Loucy (cell line): ENCODE results near the gene GPX3.

Experiments used
- H2AFZ ChIP-seq: fragments of 200-600 bp; sonication (generic); 2 replicates; pipeline ENCODE4 v1.6.0; 2016; ENCODE audit warnings: antibody characterized with exemption, mild to moderate bottlenecking, low read length, moderate library complexity
- H3F3A ChIP-seq: fragments of 200-600 bp; 2 replicates; pipeline ENCODE4 v1.6.0; 2016; ENCODE audit warnings: antibody characterized with exemption, low read depth, mild to moderate bottlenecking
- H3K27me3 ChIP-seq: fragments of 200-600 bp; sonication (generic); 2 replicates; pipeline ENCODE4 v1.6.1; 2014; ENCODE audit warnings: low read length, mild to moderate bottlenecking; ENCODE audit not compliant: insufficient read depth, poor library complexity, severe bottlenecking
- H3K36me3 ChIP-seq: fragments of 200-600 bp; sonication (generic); 2 replicates; pipeline ENCODE4 v1.6.1; 2016; ENCODE audit warnings: low read length; ENCODE audit not compliant: insufficient read depth
- H3K4me1 ChIP-seq: fragments of 200-600 bp; sonication (generic); 2 replicates; pipeline ENCODE4 v1.5.1; 2014; ENCODE audit warnings: low read length, mild to moderate bottlenecking; ENCODE audit not compliant: insufficient read depth, poor library complexity, severe bottlenecking
- H3K4me2 ChIP-seq: fragments of 200-600 bp; sonication (generic); 2 replicates; pipeline ENCODE4 v1.6.0; 2014; ENCODE audit warnings: antibody characterized with exemption, low read length, low read depth, mild to moderate bottlenecking; ENCODE audit not compliant: poor library complexity, severe bottlenecking
- H3K4me3 ChIP-seq: fragments of 200-600 bp; sonication (generic); 2 replicates; pipeline ENCODE4 v1.5.1; 2014; ENCODE audit warnings: low read length, mild to moderate bottlenecking, mixed read lengths; ENCODE audit not compliant: poor library complexity, severe bottlenecking
- H3K79me2 ChIP-seq: fragments of 200-600 bp; sonication (generic); 2 replicates; pipeline ENCODE4 v1.6.1; 2014; ENCODE audit warnings: low read length; ENCODE audit not compliant: insufficient read depth
- H3K9ac ChIP-seq: fragments of 200-600 bp; sonication (generic); 2 replicates; pipeline ENCODE4 v1.6.0; 2014; ENCODE audit warnings: mild to moderate bottlenecking, low read depth, low read length, moderate library complexity; ENCODE audit not compliant: poor library complexity, severe bottlenecking
- H3K9me2 ChIP-seq: fragments of 200-600 bp; sonication (generic); replicated peaks from 2 replicates; pipeline ENCODE4 v1.6.1; 2016; ENCODE audit warnings: low read depth, low read length, mixed read lengths
- H3K9me3 ChIP-seq: fragments of 200-600 bp; sonication (generic); 2 replicates; pipeline ENCODE4 v1.6.1; 2014; ENCODE audit warnings: mild to moderate bottlenecking, antibody characterized with exemption, low read length, low read depth; ENCODE audit not compliant: insufficient read depth
- H4K20me1 ChIP-seq: fragments of 200-600 bp; sonication (generic); 2 replicates; pipeline ENCODE4 v1.6.0; 2014; ENCODE audit warnings: antibody characterized with exemption, low read length, mild to moderate bottlenecking; ENCODE audit not compliant: insufficient read depth, poor library complexity, severe bottlenecking
- EZH2phosphoT487 ChIP-seq: fragments of 200-600 bp; IDR thresholded peaks from 2 replicates; pipeline ENCODE4 v1.6.1; 2018; ENCODE audit warnings: antibody characterized with exemption, mild to moderate bottlenecking, moderate library complexity, borderline replicate concordance
- TF ChIP-seq, protein P1 (sequence below): fragments of 200-600 bp; sonication (generic); conservative IDR thresholded peaks from 2 replicates; pipeline ENCODE4 v1.5.1; 2014; ENCODE audit warnings: mild to moderate bottlenecking, antibody characterized with exemption, low read length

The GPX3 gene

DNA sequence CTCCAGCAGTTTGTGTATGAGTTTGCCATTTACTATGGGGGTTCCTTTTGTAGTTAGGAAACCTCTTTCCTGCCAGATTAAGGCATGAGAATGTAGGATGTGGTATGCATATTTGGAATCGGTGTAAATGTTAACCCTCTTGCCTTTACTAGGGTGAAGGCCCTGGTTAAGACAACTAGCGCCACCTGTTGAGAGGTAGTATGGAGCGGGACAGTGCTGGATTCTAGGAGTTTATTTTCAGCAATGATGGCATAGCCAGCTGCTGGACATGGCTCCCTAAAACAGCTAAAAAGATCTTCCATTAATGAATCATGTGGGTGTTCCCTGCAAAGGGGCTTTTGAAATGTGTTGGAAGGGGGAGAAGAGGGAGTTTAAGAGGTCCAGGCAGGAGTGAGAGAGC lies 30.7 kb upstream of the GPX3 start:
- H3K9me2 ChIP-seq: no peaks in the 10 kb centered on the region
- H3K4me1 ChIP-seq: no peaks in the 10 kb centered on the region
- no peak for TF ChIP-seq EZH2phosphoT487
- TF ChIP-seq, protein P1, sequence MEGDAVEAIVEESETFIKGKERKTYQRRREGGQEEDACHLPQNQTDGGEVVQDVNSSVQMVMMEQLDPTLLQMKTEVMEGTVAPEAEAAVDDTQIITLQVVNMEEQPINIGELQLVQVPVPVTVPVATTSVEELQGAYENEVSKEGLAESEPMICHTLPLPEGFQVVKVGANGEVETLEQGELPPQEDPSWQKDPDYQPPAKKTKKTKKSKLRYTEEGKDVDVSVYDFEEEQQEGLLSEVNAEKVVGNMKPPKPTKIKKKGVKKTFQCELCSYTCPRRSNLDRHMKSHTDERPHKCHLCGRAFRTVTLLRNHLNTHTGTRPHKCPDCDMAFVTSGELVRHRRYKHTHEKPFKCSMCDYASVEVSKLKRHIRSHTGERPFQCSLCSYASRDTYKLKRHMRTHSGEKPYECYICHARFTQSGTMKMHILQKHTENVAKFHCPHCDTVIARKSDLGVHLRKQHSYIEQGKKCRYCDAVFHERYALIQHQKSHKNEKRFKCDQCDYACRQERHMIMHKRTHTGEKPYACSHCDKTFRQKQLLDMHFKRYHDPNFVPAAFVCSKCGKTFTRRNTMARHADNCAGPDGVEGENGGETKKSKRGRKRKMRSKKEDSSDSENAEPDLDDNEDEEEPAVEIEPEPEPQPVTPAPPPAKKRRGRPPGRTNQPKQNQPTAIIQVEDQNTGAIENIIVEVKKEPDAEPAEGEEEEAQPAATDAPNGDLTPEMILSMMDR: peak; percentile 85
- H3K4me2 ChIP-seq: no peak overlapping the region
- no peaks in the 10 kb centered on the region for H3K27me3 ChIP-seq
- no peak overlapping the region for H3K9ac ChIP-seq
- no peaks in the 10 kb centered on the region for H3K79me2 ChIP-seq
- H3K9me3 ChIP-seq: no peaks in the 10 kb centered on the region
- no peaks in the 10 kb centered on the region for H3F3A ChIP-seq
- no peak overlapping the region for H3K4me3 ChIP-seq
- H2AFZ ChIP-seq: no peak overlapping the region
- no peaks in the 10 kb centered on the region for H3K36me3 ChIP-seq
- H4K20me1 ChIP-seq: no peaks in the 10 kb centered on the region

DNA sequence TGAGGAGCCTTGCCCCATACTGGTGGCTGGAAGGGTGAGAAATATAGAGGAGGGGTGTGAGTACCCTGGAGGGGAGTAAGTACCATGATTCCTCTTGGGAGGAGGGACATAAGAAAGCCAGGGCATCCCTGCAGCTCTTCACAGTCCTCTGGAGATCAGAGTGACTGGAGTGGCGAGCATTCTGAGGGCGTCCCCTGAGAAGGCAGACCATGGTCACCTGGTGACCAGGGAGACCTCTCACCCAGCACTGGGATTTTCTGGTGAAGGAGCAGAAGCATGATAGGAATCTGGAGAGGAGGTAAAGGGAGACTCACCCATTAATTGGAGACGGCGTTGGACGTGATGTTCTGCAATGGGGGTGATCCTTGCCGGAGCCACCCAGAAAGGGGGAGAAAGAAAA lies 27.7 kb upstream of the GPX3 start:
- Histone ChIP-seq H3F3A (no peaks in the 10 kb centered on the region), H2AFZ (no peak overlapping the region), H3K36me3 (no peaks in the 10 kb centered on the region), H3K4me3 (no peak overlapping the region), H3K79me2 (no peaks in the 10 kb centered on the region), H4K20me1 (no peaks in the 10 kb centered on the region), H3K9ac (no peak overlapping the region), H3K9me3 (no peaks in the 10 kb centered on the region), H3K4me1 (no peaks in the 10 kb centered on the region), H3K27me3 (no peaks in the 10 kb centered on the region), H3K9me2 (no peaks in the 10 kb centered on the region), H3K4me2 (no peak overlapping the region)
- TF ChIP-seq, protein P1: no peak
- no peak for TF ChIP-seq EZH2phosphoT487

DNA sequence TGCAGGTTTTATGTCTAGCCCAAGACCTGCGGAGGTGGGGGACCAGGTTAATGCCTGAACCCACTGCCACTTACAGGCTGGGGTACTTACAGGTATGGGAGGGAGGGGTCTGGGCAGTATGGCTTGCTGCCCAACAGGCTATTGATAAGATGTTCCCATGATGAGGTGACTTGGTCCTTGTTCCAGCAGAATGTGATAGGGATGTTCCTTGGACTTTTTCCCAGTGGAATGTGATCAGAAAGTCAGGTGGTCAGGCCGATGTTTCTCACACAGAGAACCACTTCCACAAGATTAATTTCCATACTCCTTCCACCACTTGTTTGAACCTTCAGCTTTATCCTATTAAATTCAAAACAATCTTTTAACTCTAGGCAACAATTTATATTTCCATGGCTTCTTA lies 27.0 kb upstream of the GPX3 start:
- no peak overlapping the region for H2AFZ ChIP-seq
- no peak overlapping the region for H3K4me3 ChIP-seq
- H3K4me1 ChIP-seq: no peaks in the 10 kb centered on the region
- H3K9ac ChIP-seq: no peak overlapping the region
- no peaks in the 10 kb centered on the region for H4K20me1 ChIP-seq
- H3K9me2 ChIP-seq: no peaks in the 10 kb centered on the region
- H3K79me2 ChIP-seq: no peaks in the 10 kb centered on the region
- no peak overlapping the region for H3K4me2 ChIP-seq
- TF ChIP-seq, protein P1: no peak
- TF ChIP-seq EZH2phosphoT487: no peak
- H3F3A ChIP-seq: no peaks in the 10 kb centered on the region
- H3K9me3 ChIP-seq: no peaks in the 10 kb centered on the region
- H3K36me3 ChIP-seq: no peaks in the 10 kb centered on the region
- no peaks in the 10 kb centered on the region for H3K27me3 ChIP-seq
